Effector CD4-positive, alpha-beta T cell (primary cell): ENCODE measurements around the gene MAD1L1.

Experiments used
- DNase-seq: peaks from one replicate; pipeline ENCODE4 v3.0.0-alpha.2; 2020

The MAD1L1 gene

GRCh38 chr7:2099048-2099957, 133.4 kb downstream of the MAD1L1 start:
- DNase-seq, result no peak

- DNase-seq, result no peak
These were observed 134.2 kb downstream of the MAD1L1 start for GRCh38 chr7:2098496-2098895.

- DNase-seq, result no peak
These were observed 134.7 kb downstream of the MAD1L1 start for GRCh38 chr7:2098056-2098455.

GRCh38 chr7:2097492-2097891, 135.3 kb downstream of the MAD1L1 start:
- no peak for DNase-seq

- DNase-seq, result no peak
These were observed 135.9 kb downstream of the MAD1L1 start for GRCh38 chr7:2096692-2097387.

GRCh38 chr7:2095436-2095835, 137.3 kb downstream of the MAD1L1 start:
- DNase-seq, result no peak

- DNase-seq, result no peak
These were observed 138.2 kb downstream of the MAD1L1 start for GRCh38 chr7:2094454-2095045.

- DNase-seq, result no peak
These were observed 138.9 kb downstream of the MAD1L1 start for GRCh38 chr7:2093843-2094220.

GRCh38 chr7:2093215-2093842, 139.4 kb downstream of the MAD1L1 start:
- DNase-seq, result no peak

- DNase-seq, result no peak
These were observed 140.5 kb downstream of the MAD1L1 start for GRCh38 chr7:2092279-2092678.

GRCh38 chr7:2090526-2091520, 141.9 kb downstream of the MAD1L1 start:
- no peak for DNase-seq

GRCh38 chr7:2088801-2089200, 143.9 kb downstream of the MAD1L1 start:
- DNase-seq, result no peak

- DNase-seq, result no peak
These were observed 145.0 kb downstream of the MAD1L1 start for GRCh38 chr7:2087744-2088143.

- DNase-seq, result no peak
These were observed 146.5 kb downstream of the MAD1L1 start for GRCh38 chr7:2086229-2086628.

GRCh38 chr7:2085804-2086203, 146.9 kb downstream of the MAD1L1 start:
- no peak for DNase-seq

- no peak for DNase-seq
These were observed 147.8 kb downstream of the MAD1L1 start for GRCh38 chr7:2084781-2085505.

GRCh38 chr7:2084331-2084730, 148.4 kb downstream of the MAD1L1 start:
- no peak for DNase-seq

GRCh38 chr7:2083362-2083761, 149.4 kb downstream of the MAD1L1 start:
- DNase-seq, result no peak

- no peak for DNase-seq
These were observed 150.4 kb downstream of the MAD1L1 start for GRCh38 chr7:2082139-2082998.

- no peak for DNase-seq
These were observed 151.1 kb downstream of the MAD1L1 start for GRCh38 chr7:2081526-2082135.
